IgD-negative memory B cell (primary cell): ENCODE results near the gene EIF4EBP3. TPM values are rescaled to one million over a fixed set of nuclear protein-coding genes. Genes with fewer than 3 reads are reported as not detected.

Source experiments
- H3K27ac Mint-ChIP-seq, 3 donors: one replicate each; pipeline ENCODE4 v1.8.0; 2020 to 2022; ENCODE audit warnings: mild to moderate bottlenecking in 3 of 3, mixed read lengths in 3 of 3, moderate library complexity in 1 of 3
- H3K27me3 Mint-ChIP-seq: one replicate; pipeline ENCODE4 v1.8.0; 2021; ENCODE audit warnings: mixed read lengths
- H3K36me3 Mint-ChIP-seq: one replicate; pipeline ENCODE4 v1.8.0; 2020; ENCODE audit warnings: mild to moderate bottlenecking, mixed read lengths
- H3K4me1 Mint-ChIP-seq, 3 donors: one replicate each; pipeline ENCODE4 v1.8.0; 2020 to 2022; ENCODE audit warnings: mixed read lengths in 3 of 3, mild to moderate bottlenecking in 1 of 3
- H3K4me3 Mint-ChIP-seq, 4 donors: one replicate each; pipeline ENCODE4 v1.8.0; 2020 to 2022; ENCODE audit warnings: mild to moderate bottlenecking in 4 of 4, mixed read lengths in 4 of 4, moderate library complexity in 3 of 4
- H3K9me3 Mint-ChIP-seq, 3 donors: one replicate each; pipeline ENCODE4 v1.8.0; 2020 to 2021; ENCODE audit warnings: mixed read lengths in 3 of 3, mild to moderate bottlenecking in 1 of 3
- polyA plus RNA-seq: library from polyadenylated mRNA; unstranded; fragments of 300-500 nt; fragmentation: Illumina TruSeq; gene quantifications from one replicate; pipeline ENCODE4 v1.2.3, GENCODE V29; 2021

Gene EIF4EBP3
- polyA plus RNA-seq, 1 donor from 2014 or later = 32.9 TPM

DNA sequence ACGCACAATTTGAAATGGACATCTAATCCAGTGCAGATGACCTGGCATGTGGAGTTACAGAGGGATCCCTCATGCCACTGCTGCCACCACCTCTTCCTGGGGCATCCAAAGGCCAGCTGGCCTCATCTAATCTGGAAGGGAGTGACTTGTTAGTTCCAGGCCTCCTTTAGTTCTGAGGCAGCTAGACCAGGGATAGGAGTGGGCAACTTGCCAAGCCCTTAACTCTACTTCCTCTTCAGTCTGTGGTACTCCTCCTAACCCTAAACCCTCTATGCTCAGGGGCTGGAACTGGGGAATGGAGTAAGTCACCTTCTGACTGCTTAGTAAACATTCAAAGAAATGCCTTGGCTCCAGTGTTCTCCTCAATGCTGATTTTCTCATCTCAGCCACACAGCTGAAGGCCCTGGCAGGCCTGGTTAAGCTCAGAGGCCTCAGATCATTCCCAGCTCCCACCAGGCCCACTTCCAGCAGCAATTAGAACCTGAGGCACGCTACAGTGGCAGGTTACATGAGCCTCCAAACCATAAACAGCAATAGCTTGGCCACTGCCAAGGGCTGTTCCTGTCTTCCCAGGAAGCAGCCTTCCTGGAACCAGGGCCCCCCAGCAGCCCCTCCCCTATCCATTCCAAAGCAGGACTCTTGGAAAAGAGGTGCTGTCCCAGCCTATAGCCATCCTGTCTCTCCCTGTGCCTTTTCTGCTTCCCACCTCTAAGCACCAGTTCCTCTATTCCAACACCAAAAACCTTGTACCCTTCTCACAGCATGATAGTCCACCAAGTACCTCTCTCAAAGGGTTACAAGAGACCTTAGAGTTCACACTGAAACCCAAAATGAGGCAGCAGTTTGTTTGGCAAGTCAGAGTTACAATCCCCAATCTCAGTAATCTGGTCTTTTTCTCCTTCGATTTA, 2.0 kb downstream of the EIF4EBP3 start:
- no peaks in the 10 kb centered on the region for H3K27me3 Mint-ChIP-seq
- H3K36me3 Mint-ChIP-seq = peaks cover 6% of the 10 kb centered on the region
- peak overlapping the region; percentile 47 to 93 (median 71) for H3K27ac Mint-ChIP-seq
- H3K4me1 Mint-ChIP-seq = peaks cover 33 to 36% (median 35%) of the 10 kb centered on the region in 3 donors
- no peaks in the 10 kb centered on the region for H3K9me3 Mint-ChIP-seq
- H3K4me3 Mint-ChIP-seq = peak overlapping the region; percentile 55 to 83 (median 70)

GRCh38 chr5:140550147-140551079, 3.0 kb downstream of the EIF4EBP3 start:
- Mint-ChIP-seq H3K9me3 (no peaks in the 10 kb centered on the region), H3K36me3 (peaks cover 4% of the 10 kb centered on the region), H3K27me3 (no peaks in the 10 kb centered on the region), H3K4me1 (peaks cover 35 to 40% (median 37%) of the 10 kb centered on the region in 3 donors), H3K4me3 (peak overlapping the region in 2 of 4 donors; percentile 27 to 71), H3K27ac (peak overlapping the region; percentile 71 to 93 (median 82))

GRCh38 chr5:140551872-140552271, 4.4 kb downstream of the EIF4EBP3 start:
- Mint-ChIP-seq H3K4me1 (peaks cover 44 to 53% (median 52%) of the 10 kb centered on the region in 3 donors), H3K36me3 (peaks cover 4% of the 10 kb centered on the region), H3K27ac (peak overlapping the region in 2 of 3 donors; percentile 59 to 82), H3K9me3 (no peaks in the 10 kb centered on the region), H3K4me3 (no peak overlapping the region), H3K27me3 (no peaks in the 10 kb centered on the region)

DNA sequence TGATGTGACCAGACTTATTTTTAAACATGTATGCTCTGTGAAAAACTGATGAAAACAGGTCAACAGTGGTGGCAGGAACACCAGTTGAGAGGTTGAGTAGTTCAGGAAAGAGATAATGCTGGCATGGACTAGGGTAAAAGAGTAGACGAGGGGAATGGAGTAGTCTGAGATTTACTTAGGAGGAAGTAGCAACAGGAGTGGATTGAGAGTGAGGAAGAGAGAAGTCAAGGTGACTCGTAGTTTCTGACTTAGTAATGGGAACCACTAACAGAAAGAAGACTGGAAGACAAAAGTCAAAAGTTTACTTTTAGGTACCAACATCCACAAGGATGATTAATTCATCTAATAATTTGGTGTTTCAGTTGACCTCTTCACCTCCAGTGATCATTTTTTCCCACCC, 6.2 kb downstream of the EIF4EBP3 start:
- Mint-ChIP-seq H3K4me3 (peak overlapping the region in 2 of 4 donors; percentile 13 to 79), H3K4me1 (peaks cover 44 to 56% (median 49%) of the 10 kb centered on the region in 3 donors), H3K27me3 (no peaks in the 10 kb centered on the region), H3K9me3 (no peaks in the 10 kb centered on the region), H3K36me3 (peaks cover 4% of the 10 kb centered on the region), H3K27ac (peak overlapping the region; percentile 10 to 88 (median 40))

DNA sequence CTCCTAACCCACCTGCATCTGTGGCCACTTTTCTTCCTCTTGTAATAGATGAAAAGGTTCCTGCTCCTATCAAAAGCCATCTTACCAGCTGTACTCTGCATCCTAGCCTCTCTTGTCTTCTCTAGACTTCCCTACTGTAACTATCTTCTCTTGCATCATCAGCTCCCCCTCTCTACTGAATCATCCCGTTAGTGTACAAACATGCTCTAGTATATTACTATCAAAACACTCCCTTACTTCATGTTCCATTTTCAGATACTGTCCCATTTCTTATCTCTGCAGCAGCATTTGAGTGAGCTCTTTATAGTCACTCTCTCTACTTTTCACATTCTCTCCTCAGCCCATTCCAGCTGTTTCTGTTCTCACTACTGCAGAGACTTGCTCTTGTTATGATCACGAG, 7.0 kb downstream of the EIF4EBP3 start:
- H3K27me3 Mint-ChIP-seq = no peaks in the 10 kb centered on the region
- no peaks in the 10 kb centered on the region for H3K9me3 Mint-ChIP-seq
- H3K27ac Mint-ChIP-seq = peak overlapping the region in 2 of 3 donors; percentile 67 to 68
- peaks cover 36 to 48% (median 41%) of the 10 kb centered on the region in 3 donors for H3K4me1 Mint-ChIP-seq
- H3K36me3 Mint-ChIP-seq = peaks cover 4% of the 10 kb centered on the region
- H3K4me3 Mint-ChIP-seq = peak overlapping the region in 2 of 4 donors; percentile 5 to 10

DNA sequence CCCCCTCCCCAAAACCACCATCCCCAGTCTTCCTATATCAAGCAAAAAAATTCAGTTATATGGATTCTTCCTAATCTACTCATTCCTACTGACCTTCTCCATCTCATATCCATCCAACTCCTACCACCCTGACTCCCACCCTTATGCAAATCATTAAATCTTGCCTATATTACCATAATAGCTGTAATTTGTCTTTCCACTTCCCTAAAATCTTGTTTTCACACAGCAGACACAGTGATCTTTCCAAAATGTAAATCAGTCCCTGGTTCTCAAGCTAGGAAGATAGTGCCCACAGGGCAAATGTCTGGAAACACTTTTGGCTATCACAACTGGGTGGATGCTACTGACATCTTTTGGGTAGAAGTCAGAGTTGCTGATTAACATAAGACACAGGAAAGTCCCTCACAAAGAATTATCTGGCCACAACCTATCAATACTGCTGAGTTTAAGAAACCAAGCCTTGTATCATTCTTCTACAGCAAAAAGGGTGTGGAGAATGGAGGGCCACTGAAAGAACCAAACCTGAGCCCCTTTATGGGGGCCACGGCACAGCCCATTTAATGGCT, 8.4 kb downstream of the EIF4EBP3 start:
- Mint-ChIP-seq H3K4me3 (peak overlapping the region; percentile 92 to 98 (median 96)), H3K36me3 (peaks cover 1% of the 10 kb centered on the region), H3K9me3 (no peaks in the 10 kb centered on the region), H3K4me1 (peaks cover 36 to 47% (median 38%) of the 10 kb centered on the region in 3 donors), H3K27ac (peak overlapping the region in 2 of 3 donors; percentile 93 to 98), H3K27me3 (no peaks in the 10 kb centered on the region)

GRCh38 chr5:140556438-140556837, 9.0 kb downstream of the EIF4EBP3 start:
- H3K27ac Mint-ChIP-seq = peak overlapping the region; percentile 83 to 98 (median 93)
- H3K4me3 Mint-ChIP-seq = peak overlapping the region; percentile 92 to 98 (median 96)
- peaks cover 37 to 45% (median 38%) of the 10 kb centered on the region in 3 donors for H3K4me1 Mint-ChIP-seq
- no peaks in the 10 kb centered on the region for H3K9me3 Mint-ChIP-seq
- no peaks in the 10 kb centered on the region for H3K27me3 Mint-ChIP-seq
- H3K36me3 Mint-ChIP-seq = peaks cover under 1% of the 10 kb centered on the region

DNA sequence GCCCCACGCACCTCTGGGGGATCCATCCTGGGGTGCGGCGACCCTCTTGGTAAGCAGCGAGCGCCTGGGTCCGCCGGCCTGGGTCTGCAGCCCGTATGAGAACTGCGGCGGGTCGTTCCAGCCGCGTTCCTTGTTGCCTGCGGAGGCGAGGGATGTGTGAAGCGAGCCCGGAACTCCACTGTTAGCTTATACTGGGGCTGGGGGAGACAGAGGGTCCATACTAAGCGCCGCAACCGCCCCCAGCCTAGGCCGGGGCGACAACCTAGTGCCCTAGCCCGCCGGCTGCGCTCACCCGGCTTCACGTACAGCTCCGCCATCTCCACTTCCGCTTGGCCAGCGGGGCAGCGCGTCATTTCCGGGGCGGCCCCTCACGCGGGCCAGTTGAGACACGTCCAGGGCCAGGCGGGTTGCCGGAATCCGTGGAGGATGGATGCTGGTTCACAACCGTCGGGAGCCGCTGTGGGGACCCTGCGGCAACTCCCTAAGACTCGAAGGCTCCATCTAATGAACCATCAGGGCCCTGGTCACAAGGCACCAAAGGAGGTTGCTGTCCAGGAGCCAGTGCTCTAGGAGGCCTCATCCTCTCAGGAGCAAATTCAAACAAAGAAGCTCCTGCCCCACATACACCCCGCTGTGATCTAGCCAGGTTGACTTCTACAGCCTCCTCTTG, 9.8 kb downstream of the EIF4EBP3 start, which contains the start of gene SRA1:
Gene SRA1, minus strand, starts transcription at position 338 of the 670 bp plus-strand sequence. Its CDS starts 21 bp downstream, at position 317.
- H3K4me1 Mint-ChIP-seq = peaks cover 38 to 42% (median 38%) of the 10 kb centered on the region in 3 donors
- peaks cover 2% of the 10 kb centered on the region for H3K36me3 Mint-ChIP-seq
- H3K4me3 Mint-ChIP-seq = peak within 1 kb of the TSS; percentile 92 to 98 (median 96)
- peak within 1 kb of the TSS; percentile 93 to 98 (median 93) for H3K27ac Mint-ChIP-seq
- H3K9me3 Mint-ChIP-seq = no peaks in the 10 kb centered on the region
- no peaks in the 10 kb centered on the region for H3K27me3 Mint-ChIP-seq

GRCh38 chr5:140557965-140558364, 10.5 kb downstream of the EIF4EBP3 start:
- Mint-ChIP-seq H3K9me3 (no peaks in the 10 kb centered on the region), H3K27ac (peak overlapping the region; percentile 93 to 98 (median 93)), H3K4me3 (peak overlapping the region; percentile 92 to 98 (median 96)), H3K4me1 (peaks cover 36 to 42% (median 41%) of the 10 kb centered on the region in 3 donors), H3K36me3 (peaks cover 4% of the 10 kb centered on the region), H3K27me3 (no peaks in the 10 kb centered on the region)

- Mint-ChIP-seq H3K9me3 (no peaks in the 10 kb centered on the region), H3K27me3 (no peaks in the 10 kb centered on the region), H3K4me1 (peaks cover 32 to 40% (median 35%) of the 10 kb centered on the region in 3 donors), H3K27ac (peak overlapping the region in 1 of 3 donors; percentile 93), H3K36me3 (peaks cover 4% of the 10 kb centered on the region), H3K4me3 (peak overlapping the region in 2 of 4 donors; percentile 92 to 95)
Observed at GRCh38 chr5:140558542-140558941, 11.1 kb downstream of the EIF4EBP3 start.

GRCh38 chr5:140560227-140560626, 12.8 kb downstream of the EIF4EBP3 start:
- H3K4me1 Mint-ChIP-seq = peaks cover 27 to 40% (median 33%) of the 10 kb centered on the region in 3 donors
- no peaks in the 10 kb centered on the region for H3K27me3 Mint-ChIP-seq
- H3K27ac Mint-ChIP-seq = peak overlapping the region in 1 of 3 donors; percentile 93
- no peaks in the 10 kb centered on the region for H3K9me3 Mint-ChIP-seq
- H3K4me3 Mint-ChIP-seq = no peak overlapping the region
- peaks cover 7% of the 10 kb centered on the region for H3K36me3 Mint-ChIP-seq

DNA sequence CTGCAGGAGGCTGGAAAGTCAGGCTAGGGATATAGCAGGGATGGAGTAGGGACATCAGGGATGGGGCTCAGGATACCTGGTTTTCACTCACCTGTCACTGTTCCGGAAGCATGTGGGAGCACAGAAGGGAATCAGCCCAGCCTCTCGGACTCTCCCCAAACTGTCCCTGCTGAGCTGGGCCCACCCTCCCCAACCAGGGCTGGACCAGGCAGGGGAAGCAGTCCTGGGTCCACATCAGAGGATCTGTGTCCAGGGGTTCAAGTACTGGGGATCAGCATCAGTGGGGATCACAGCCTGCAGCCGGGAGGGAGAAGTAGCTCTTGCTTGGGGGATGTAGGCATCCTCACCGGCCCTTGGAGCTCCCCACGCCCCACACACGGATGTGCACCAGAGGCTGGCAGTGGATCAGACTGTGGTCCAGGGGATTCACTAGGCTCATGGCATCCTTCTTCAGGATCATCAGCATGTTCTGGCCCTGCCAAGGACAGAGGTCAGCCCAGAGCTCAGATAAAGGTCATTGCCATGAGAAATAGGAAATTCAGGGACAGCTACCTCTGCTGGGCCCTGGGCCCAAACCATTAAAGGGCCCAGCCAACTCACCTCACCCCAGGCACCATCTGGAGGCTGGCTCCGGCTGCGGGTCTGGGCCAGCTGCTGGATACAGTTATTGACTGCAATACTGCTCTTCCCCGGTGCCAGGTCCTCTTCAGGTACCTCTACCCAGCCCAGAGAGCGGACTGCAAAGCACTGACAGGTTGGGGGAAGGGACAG, 14.5 kb downstream of the EIF4EBP3 start:
- Mint-ChIP-seq H3K27me3 (no peaks in the 10 kb centered on the region), H3K36me3 (peaks cover 8% of the 10 kb centered on the region), H3K9me3 (no peaks in the 10 kb centered on the region), H3K27ac (peak overlapping the region in 2 of 3 donors; percentile 82 to 91), H3K4me3 (peak overlapping the region in 1 of 4 donors; percentile 89), H3K4me1 (peaks cover 18 to 32% (median 21%) of the 10 kb centered on the region in 3 donors)

GRCh38 chr5:140563596-140563995, 16.1 kb downstream of the EIF4EBP3 start:
- Mint-ChIP-seq H3K36me3 (peaks cover 11% of the 10 kb centered on the region), H3K27me3 (no peaks in the 10 kb centered on the region), H3K9me3 (no peaks in the 10 kb centered on the region), H3K4me1 (peaks cover 6 to 34% (median 16%) of the 10 kb centered on the region in 3 donors), H3K4me3 (peak overlapping the region; percentile 89 to 98 (median 97)), H3K27ac (peak overlapping the region; percentile 82 to 97 (median 96))
